T-helper 2 cell (primary cell): ENCODE results near the gene INPP5F.
"Not testable (repeated sequence)": the region's sequence is repeated elsewhere in the genome, so short reads cannot be mapped to it uniquely, and the experiment has no call there.

Experiments used
- DNase-seq, 5 experiments: peaks; one replicate each; pipeline versions ENCODE4 v3.0.0 to v3.0.0-alpha.2; 2012 to 2022

Gene INPP5F

DNA sequence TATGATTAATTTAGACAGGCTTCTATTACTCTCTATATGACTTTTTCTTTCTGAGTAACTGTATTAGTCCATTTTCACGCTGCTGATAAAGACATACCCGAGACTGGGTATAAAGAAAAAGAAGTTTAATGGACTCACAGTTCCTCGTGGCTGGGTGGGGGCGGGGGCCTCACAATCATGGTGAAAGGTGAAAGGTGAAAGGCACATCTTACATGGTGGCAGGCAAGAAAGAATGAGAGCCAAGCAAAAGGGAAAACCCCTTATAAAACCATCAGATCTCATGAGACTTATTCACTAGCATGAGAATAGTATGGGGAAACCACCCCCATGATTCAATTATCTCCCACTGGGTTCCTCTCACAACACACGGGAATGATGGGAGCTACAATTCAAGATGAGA, 18.5 kb upstream of the INPP5F start:
- DNase-seq, result peak in 1 of 5 experiments; percentile 51

DNA sequence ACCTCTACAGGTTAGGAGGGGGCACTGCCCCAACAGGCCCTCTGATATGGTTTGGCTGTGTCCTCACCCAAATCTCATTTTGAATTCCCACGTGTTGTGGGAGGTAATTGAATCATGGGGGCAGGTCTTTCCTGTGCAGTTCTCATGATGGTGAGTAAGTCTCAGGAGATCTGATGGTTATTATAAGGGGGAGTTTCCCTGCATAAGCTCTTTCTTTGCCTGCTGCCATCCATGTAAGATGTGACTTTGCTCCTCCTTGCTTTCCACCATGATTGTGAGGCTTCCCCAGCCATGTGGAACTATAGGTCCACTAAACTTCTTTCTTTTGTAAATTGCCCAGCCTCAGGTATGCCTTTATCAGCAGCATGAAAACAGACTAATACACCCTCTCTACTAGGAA, 14.9 kb upstream of the INPP5F start:
- not testable (repeated sequence) for DNase-seq

DNA sequence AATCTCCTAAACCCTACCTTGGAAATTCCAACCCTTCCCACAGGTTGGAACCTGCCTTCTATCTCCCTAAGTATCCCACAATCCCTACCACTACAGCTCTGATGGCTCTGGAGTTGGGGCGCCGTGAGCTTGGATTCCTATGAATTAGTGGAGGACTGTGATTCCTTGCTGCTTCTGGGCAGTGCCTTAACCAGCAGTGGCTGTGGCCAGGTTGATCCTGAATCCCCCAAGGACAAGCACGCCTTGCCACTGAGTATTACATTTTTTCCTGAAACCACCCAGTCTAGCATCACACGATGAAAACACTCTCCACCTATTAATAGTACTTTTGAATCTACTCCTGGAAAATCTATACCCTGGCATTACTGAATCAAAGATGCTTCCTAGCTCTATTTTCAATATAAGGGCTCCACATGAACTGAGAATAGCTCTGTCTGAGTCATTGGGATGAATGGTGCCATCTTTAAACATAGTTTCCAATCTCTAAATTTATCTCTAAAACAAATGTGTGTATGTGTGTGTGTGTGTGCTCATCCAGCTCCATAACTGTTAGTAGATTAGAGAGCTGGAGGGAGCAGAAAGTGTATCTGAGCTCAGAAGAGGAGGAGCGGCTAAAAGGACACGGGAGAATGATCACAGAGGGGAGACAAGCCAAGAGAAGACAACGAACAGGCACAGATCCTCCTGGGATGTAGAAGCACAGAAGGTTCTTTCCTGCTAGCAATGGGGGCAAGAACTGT, 11.9 kb upstream of the INPP5F start:
- no peak for DNase-seq

DNA sequence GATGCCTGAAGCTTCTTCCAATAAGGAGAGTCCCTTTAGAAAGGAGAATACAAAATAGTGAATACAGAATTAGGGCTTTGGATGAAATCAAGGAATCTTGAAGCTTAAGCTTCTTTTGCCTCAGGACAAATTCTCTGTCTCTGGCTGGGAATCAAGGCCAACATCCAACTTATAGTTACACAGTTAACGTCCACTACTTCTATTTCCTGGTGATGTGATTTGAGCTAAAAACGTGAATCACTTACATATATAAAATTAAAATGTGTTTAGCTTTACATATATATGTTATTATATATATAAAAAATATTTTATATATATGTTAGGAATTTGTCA, 11.4 kb upstream of the INPP5F start:
- DNase-seq, result no peak

DNA sequence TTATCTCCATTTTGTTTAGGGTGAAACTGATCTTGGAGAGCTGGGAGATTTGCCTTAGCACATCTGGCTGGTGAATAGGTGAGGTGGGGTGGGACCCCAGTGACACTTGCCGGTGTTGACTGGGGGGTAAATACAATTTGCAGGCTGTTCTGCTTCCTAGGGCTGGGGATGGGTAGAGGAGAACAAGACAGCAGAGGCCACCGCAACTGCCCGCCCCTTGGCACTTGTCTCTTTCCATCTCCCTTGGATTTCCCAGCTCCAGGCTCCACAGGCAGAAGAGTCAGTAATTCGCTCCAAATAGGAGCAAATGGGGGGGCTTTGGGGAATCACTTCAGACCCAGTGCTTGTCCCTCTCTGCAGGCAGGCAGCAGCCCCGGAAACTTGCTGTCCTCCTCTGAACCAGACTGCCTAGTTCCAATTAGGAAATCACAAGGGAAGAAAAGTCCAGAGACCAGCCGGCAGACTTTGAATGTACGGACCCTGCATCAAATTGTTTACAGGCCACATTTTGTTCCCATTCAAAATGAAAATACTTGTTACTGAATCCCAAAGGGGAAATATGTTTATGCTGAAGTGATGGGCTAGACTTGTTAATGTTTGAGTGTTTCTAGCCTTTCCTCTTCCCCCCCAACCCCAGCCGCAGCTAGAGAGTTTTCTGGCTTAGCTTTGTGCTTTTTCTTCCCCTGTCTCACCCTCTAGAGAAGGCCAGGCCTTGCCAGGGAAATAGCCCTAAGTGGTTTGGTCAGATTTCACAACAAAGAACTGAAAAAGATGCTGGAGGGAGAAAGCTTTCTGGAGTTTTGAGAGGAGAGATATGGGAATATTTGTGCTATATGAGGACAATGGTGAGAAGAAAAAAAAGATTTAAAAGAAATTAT, 10.0 kb upstream of the INPP5F start:
- DNase-seq, result no peak

DNA sequence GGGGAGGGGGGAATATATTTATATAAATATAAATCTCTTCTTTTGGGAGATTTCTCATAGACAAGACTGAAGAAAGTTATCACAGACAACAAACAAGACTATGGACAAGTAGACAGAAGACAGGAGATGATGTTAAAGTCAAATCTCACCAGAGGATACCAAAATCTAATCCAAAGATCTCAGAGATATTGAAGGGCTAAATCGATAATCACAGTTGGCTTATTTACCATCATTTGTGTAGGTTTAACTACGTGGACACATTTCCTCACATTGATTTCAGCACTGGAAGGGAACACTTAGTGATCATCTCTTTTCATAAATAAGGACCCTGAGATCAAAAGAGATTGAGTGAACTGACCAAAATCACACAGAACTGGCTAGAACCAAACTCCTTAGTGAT, 2.7 kb upstream of the INPP5F start:
- DNase-seq, result no peak

DNA sequence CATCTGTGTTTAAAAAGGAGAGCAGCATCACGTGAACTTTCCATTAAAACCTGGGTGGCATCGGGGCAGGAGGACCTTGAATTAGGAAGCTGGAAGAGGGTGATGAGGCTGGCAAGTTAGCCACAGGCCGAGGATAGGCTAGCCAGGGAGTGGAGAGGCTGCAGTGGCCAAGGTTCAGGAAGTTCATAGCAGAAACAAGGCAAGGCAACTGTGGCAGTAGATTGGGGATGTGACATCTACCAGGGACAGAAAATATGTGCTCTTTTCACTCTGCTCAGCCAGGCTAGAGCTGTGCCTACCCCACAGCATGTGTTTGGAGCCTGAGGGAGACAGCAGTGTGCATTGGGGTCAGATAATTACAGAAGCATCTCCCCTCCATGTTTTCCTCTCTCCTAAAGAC, 2.2 kb upstream of the INPP5F start:
- DNase-seq, result no peak

DNA sequence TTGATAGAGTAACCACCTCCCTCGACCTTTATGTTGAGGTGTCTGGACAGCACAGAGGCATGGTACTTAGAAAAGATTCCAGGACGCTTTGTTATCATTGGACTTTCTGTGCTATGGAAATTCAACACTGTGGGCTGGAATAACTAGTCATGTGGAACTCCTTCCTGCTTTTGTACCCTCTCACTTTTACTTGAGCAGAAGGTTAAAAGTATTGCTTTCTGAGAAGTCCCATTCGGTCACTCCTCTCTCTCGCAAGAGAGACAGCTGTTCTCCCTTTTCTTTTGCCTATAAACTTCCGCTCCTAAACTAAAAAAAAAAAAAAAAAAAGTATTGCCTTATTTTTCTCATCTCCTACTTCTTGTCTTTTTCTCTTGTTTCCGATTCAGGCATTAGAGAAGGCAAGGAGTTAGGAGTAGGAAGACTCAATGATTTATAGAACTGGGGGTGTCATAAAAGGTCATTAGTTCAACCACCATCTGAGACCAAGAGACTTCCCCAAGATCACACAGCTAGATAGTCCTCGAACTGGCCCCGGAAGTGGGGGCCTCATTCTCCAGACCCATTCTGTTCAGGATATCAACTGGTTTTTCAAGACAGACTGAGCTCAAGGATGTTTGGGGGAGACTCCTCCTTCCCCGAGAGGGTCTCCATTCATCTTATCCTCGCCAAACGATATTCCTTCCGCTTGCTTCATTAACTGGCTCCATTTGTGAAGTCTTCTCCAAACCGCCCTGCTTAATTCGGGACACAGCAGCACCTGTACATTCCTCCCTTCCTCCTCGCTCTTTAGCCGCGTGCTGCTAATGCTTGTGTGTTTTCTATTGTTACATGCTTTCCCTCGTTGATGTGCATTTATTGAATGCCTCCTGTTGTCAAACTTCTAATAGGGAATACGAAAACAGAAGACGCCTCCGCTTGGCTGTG, 995 bp upstream of the INPP5F start:
- DNase-seq, result no peak

DNA sequence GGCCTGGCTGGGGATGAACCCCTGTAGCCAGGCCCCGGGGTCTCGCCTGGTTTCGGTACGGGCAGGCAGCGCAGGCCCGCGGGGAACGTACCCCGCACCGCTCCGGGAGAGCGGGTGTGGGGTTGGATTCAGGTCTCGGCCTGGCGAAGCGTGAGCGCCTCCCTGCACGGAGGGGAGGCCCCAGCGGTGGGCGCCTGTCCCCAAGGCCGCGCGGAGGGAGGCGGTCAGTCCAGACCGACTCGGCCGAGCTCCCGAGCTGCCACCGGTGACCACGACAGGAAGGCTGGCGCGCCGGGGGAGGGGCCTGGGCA, 378 bp upstream of the INPP5F start:
- no peak for DNase-seq

DNA sequence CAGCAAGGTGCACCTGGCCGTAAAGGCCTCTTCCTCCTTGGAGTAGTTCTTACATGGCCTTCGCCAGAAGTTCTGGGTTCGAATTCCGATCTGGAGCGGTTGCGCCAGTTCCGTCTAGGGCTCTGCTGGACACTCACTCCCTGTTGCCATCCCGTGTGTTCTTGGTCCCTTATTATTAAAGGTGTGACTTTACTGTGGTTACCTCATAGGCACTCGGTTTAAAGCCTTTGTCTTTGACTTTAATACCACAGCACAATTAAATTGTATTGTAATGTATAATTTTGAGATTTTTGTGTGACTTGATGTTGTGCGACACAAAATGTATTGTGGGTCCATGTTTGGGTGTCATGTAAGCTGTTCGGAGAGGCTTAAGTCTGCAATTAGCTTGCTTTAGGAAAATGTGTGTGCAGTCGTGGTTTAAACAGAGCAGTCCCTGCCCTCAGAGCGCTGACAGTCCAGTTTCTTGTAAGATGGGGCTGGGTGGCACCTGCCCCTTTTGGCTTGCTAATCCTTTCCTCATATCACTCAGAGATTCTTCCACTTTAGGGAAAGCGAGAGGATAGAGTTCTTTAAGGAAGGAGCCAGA, 919 bp downstream of the INPP5F start:
- no peak for DNase-seq

DNA sequence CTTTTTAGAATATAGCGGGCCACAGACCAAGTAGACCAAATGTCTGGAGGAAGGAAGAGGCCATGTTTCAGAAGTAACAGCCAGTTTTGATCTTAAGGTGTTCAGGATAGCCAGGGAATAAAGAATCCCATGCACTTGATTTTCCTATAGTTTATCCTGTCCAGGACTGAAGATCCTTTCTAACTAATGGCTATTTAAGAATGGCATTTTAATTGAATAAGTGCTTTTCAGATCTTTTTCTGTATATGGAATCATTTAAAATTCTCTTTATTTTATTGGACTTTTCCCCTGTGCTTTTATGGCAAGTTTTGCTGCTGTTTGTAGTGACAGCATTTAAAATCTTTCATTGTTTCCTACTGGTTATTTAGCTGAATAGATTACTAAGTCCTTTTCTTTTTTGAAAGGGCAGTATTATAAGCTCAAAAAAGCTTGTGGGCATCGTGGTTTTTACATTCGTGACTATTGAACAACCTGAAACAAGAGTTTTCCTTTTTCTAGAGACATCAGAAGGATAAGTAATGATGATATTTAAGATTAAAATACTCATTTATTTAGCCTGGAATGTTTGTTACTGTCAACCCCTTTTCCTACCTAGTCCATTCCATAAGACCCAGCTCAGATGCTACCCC, 2.4 kb downstream of the INPP5F start:
- DNase-seq, result no peak

DNA sequence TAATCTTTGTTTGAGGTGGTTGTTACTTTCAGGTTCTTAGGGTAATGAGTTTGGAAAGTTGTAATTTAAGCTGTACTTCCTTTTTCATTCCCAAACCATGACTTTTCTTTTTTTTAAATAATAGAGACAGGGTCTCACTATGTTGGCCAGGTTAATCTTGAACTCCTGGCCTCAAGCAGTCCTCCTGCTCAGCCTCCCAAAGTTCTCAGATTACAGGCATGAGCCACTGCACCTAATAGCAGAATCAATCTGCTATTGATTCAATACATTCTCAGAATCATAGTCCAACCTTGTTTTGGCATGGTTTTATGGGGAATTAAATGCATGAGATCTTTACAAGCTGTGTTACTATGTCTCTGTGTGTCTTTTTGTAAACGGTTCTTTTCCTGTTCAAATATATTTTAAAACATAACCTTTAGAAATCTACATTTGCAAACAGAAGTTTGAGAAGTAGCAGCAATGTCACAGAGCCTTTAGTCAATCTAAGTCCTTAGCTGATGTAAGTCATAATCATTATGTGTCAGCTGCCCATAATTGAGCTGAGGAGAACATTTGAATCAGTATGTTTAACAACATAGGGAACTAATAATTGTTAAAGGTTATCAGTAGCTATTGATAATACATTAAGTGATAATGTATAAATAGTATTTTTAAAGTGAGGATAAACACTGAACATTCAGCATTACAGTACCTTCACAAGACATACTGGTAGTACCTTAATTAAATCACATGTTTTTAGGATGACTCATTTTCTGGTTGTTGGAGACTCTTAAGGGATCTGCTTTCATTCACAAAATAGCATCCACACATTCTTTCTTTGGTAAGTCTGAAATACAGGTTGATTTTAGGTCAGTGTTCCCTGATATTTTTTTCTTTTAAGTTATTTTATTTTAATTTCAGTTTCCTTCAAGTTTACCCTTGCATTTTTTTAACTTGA, 8.8 kb downstream of the INPP5F start:
- no peak for DNase-seq

DNA sequence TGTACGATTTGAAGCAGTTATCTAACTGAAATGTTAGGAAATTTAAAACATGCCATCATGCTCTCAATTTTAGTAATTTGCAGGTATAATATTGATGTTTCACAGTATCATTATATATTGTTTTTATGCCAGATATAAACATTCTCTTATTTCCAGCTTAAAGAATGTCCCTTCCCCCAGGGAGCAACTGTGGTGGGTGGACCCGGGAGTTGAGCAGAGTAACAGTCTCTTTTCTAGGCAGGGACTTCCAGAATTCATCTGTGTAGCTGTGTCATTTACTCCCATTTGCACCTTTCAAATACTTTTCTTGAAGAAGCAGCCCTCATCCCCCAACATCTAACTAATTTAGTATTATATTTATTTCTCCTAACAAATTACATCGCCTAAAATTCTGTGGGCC, 9.6 kb downstream of the INPP5F start:
- DNase-seq, result no peak

DNA sequence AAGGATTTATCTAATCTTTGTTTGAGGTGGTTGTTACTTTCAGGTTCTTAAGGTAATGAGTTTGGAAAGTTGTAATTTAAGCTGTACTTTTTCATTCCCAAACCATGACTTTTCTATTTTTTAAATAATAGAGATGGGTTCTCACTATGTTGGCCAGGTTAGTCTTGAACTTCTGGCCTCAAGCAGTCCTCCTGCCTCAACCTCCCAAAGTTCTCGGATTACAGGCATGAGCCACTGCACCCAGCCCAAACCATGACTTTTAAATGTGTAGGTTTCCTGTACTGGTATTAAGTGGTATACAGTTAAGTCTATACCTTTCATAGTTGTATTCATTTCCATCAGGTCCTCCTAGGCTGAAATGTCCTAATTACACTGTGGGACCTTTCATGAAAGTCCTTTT, 10.4 kb downstream of the INPP5F start:
- no peak for DNase-seq

DNA sequence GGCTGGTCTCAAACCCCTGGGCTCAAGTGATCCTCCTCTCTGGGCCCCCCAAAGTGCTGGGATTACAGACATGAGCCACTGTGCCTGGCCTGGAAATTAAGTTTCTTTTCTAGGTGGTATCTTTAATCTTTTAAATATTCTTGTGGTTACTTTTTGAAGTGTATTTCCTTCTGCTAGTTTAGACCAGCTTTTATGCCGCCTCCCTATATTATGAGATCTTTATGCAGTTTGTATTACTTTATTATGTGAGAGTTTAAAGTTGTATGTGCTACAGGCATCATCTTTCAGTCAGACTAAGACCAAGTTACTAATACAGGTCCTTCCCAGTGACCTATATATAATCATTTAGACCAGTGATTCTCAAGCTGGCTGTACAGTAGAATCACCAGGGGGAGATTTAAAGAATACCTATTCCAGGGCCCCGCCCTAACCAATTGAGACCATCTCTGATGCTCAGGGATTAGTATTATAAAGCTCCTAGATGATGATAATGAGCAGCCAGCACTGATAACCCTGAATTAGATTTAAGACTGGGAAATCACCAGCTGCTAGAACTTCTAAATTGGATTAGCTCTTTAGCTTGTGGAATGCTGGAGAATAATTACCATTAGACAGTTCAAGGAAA, 11.3 kb downstream of the INPP5F start:
- no peak for DNase-seq

DNA sequence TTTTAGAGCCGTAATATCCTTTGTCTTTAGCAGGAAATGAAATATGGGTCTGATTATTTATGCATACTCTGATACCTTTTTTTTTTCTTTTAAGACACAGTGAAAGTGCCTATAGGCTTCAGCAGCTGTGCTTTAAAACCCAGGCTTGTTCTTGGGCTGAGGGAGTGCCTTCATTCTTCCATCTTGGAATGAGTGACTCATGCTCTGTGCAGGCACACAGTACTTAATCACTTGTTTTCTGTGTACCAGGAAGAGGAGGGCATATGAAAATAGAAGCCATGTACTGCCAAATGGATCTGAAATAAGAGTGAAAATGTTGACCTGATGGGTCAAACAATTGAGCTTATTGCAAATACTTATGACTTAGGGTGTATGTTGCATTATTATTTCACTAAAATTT, 12.0 kb downstream of the INPP5F start:
- DNase-seq, result no peak

DNA sequence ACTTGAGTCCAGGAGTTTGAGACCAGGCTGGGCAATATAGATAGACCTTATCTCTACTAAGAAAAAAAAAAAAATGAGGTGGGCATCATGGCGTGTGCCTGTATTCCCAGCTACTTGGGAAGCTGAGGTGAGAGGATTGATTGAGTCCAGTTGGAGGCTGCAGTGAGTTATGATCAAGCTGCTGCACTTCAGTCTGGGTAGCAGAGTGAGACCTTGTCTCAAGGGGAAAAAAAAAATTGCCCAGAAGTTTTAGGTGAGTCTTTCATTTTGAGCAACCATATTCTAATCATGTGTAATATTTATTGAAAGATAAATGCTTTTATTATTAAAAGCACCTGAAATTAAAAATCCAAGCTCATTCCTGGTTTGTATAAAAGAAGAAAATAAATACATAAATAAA, 13.1 kb downstream of the INPP5F start:
- no peak for DNase-seq

DNA sequence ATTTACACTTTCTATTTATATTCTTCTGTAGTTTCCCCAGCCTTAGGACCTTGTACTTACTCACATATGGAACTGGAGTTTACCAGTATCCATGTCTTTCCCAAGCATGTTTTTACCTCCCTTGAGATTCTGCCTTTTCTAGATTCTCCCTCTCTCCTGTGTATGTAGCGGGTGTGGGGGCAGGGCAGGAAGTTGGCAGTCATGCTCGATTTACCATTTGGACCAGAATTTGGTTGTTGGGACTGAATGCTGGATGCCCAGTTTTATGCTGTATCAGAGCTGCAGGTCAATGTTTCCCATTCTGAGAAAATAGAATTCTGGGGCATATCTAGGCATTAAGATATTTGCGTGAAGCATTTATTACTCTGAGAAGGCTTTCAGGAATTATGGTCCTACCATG, 14.2 kb downstream of the INPP5F start:
- DNase-seq, result no peak

DNA sequence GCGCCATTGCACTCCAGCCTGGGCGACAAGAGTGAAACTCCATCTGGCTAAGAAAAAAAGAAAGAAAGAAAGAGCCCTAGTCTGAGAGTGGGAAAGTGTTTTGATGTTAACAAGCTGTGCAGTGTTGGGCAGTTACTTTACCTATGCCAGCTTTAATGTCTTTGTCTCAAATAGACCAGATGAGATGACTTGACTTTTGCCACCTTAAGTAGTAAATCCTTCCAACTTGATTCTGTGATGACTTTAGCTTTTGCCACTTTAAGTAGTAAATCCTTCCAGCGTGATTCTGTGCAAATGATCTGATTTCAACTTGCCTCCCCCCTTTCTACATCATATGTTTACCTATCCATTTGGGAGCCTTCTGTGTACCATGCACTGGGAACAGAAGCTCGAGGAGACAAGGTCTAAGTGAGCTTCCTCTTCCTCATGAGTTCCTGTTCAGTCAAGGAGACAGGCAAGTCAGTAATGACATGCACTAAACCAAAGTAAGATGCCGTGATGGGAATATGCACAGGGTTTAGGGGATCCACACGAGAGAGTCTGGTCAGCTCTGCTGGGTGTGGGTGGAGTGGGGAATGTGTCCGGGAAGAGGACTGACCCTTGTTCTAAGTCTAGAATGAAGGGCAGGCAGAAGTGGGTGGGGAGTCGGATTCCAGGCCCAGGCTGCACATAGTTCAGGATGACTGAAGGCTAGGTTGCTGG, 17.2 kb downstream of the INPP5F start:
- no peak for DNase-seq

DNA sequence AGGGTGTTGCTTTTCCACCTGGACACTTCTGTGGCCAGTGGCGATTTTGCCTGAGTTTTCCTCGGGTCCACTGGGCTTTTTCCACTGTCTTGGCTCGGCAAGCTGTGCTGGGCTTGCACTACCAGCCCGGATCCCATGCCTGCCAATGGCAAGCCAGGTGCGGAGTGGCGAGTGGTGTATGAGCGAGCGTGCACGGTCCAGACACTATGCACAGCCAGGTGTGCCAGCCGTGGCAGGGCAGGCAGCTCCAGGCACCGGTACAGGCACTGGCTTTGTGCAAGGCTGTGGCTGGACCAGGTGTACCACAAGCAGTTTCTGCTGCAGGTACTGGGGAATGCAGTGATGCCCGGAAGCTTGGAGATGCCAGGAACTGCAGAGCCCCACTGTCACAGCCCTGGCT, 22.1 kb downstream of the INPP5F start:
- DNase-seq, result no peak
